ENCODE results near the gene TPTE2.

DNA sequence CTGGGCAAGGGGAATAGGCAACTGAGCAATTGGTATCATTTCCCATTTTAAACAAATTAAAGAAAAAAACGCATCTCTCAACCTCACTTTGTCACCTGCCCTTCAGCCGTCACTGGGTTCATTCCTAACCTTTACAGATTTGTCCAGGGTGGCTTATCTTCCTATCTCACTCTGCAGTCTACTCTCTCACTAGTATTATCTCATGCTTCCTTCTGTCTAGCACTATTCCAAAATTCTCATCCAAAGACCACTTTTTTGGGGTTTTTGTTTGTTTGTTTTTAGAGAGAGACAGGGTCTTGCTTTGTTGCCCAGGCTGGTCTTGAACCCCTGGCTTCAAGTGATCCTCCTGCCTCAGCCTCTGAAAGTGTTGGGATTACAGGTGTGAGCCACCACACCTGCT lies 45.4 kb upstream of the TPTE2 start:
- TF ChIP-seq POLR2A (IDR thresholded peaks at IDR 0.05) = no peak
- TF ChIP-seq, protein P1, sequence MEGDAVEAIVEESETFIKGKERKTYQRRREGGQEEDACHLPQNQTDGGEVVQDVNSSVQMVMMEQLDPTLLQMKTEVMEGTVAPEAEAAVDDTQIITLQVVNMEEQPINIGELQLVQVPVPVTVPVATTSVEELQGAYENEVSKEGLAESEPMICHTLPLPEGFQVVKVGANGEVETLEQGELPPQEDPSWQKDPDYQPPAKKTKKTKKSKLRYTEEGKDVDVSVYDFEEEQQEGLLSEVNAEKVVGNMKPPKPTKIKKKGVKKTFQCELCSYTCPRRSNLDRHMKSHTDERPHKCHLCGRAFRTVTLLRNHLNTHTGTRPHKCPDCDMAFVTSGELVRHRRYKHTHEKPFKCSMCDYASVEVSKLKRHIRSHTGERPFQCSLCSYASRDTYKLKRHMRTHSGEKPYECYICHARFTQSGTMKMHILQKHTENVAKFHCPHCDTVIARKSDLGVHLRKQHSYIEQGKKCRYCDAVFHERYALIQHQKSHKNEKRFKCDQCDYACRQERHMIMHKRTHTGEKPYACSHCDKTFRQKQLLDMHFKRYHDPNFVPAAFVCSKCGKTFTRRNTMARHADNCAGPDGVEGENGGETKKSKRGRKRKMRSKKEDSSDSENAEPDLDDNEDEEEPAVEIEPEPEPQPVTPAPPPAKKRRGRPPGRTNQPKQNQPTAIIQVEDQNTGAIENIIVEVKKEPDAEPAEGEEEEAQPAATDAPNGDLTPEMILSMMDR (IDR thresholded peaks at IDR 0.05) = no peak

All from uterus (tissue), 2 donors.